Stimulated activated CD4-positive, alpha-beta T cell treated with anti-CD3 and anti-CD28 coated beads, Interleukin-15, amount 100 ng/mL, for 24 hours (primary cell): Measurements from ENCODE around the gene SPINK1.
"Not testable (repeated sequence)": the region's sequence is repeated elsewhere in the genome, so short reads cannot be mapped to it uniquely, and the experiment has no call there.

Source experiments
- DNase-seq: peaks from one replicate; pipeline ENCODE4 v3.0.0-alpha.2; 2020

SPINK1 gene

GRCh38 chr5:147803161-147803560 is 28.3 kb downstream of the SPINK1 start:
- DNase-seq, result not testable (repeated sequence)

DNA sequence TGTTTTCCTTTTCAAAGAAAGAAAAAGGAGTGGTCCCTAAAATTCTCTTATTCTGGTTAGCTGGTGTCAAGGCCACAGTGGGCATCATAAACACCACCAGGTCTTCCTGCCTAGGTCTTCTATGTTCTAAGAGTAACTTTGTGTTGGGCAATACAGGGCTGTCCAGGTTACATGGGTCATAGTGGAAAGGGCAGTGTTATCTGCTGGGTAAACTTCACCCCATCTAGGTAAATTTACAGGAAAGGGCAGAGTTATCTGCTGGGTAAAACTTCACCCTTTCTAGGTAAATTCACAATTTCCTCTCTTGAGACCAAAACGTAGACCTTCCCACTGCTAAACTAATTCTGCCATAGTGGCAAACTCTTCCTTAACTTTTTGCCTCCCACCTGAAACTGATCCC is 30.0 kb downstream of the SPINK1 start:
- no peak for DNase-seq

GRCh38 chr5:147800491-147800890 is 31.0 kb downstream of the SPINK1 start:
- no peak for DNase-seq

DNA sequence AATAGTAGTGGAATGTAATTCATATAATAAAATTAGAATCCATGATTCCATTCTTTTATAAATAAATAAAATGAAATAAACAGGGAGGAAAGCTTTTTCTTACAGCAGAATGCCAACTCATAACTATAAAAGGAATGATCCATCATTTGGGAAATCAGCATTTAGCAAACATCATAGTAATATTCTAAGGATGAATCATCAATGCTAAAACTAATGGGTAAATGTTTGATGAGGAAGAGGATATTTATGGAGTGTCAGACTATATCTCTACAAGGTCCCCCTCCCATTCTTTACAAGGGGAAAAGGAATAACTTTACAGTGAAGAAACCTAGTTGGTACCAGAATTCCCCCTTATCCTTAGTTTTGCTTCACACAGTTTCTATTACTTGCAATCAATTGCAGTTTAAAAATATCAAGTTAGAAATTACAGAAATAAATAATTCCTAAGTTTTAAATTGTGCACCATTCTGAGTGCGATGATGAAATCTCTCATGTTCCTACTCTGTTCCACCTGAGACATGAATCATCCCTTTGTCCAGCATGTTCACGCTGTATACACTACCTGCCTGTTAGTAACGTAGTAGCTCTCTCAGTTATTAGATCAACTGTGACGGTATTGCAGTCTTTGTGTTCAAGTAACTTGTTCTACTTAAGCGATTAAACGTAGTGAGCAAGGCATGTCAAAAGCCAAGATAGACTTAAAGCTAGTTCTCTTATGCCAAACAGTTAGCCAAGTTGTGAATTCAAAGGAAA is 34.7 kb downstream of the SPINK1 start:
- no peak for DNase-seq

- no peak for DNase-seq
Observed at GRCh38 chr5:147791181-147791580, 40.3 kb downstream of the SPINK1 start.

DNA sequence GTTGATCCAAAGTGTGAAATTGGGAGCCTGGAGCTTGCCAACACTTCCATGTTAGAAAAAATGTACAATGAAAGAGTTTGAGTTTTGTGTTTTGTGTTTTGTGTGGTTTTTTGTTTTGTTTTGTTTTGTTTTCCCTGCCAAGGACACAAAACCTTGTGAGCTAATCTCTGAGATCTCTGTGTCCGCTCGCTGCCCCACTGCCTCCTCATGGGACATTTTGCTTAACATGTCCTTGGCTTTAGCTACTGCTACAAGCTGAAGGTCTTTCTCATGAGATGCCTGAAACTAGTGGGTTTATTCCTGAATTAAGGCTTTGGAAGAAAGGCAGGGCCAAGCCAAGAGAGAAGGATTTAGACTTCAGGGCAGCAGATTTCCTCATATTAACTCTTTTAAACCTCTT is 41.7 kb downstream of the SPINK1 start:
- no peak for DNase-seq

DNA sequence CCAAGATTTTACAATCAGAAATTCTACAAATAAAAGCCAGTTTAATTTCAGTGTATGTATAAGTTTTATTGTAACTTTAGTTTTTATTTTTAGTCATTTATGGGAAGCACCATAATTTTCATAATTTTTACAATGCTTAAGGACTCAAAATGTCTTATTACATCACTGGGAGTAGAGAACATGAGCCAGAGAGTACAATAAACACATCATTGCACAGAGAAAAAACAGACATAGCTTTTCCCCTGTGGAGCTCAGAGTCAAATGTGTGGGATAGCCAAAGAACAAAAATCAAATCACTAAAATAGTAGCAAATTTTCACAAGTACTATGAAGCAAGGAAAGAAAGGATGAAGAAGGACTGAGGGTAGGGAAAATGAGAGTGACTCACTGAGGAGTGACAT is 43.4 kb downstream of the SPINK1 start:
- no peak for DNase-seq

DNA sequence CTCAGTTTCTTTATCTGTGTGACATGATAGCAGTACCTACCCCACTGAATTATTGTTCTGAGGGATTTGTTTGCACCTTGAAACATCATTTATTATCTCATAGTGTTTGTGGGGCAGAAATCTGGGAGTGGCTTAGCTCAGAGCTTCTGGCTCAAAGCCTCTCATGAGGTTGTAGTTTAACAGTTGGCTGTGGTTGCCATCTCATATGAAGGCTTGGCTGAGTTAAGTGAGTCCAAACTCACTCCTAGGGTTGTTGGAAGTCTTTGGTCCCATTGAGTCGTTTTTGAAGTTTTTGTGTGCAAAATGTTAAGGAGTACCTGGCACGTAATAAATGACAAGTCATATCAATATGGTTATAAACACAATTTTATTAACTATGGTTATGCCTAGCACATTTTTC is 45.3 kb downstream of the SPINK1 start:
- no peak for DNase-seq

GRCh38 chr5:147784146-147784987 is 47.1 kb downstream of the SPINK1 start:
- no peak for DNase-seq

- DNase-seq, result peak; percentile 85
Observed at GRCh38 chr5:147782110-147783028, 49.1 kb downstream of the SPINK1 start, which contains the start of gene JAKMIP2. Gene JAKMIP2 (minus strand): TSS chr5:147782728. CDS start chr5:147671806, 110,922 bp downstream.

DNA sequence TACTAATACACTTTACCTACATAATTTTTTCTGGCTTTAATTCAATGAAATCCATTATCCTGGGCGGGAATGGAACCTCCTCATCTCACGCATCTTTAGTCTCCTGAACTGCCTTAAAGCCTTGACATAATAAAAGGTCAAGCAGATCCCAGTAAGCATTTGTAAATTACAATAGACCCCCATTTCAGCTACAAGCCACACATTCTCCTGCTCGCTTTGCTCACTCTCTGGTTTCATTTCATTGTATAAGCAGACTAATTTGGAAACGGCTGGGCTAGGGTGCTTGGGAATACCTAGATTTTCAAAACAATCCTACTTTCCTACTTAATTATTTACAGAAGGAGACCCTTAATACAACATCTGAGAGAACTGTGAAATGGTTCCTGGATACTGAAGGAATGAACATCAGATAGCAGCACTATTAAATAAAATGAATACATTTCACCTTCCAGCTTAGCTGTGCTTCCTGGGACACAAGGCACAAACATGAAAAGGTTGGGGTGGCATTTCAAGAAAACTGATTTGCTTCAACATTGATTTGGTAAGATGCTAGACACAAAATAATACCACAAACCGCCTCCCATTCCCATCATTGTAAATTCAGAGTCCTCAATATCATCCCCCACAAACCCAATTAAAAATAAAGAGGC is 50.4 kb downstream of the SPINK1 start:
- DNase-seq, result no peak

- DNase-seq, result no peak
Observed at GRCh38 chr5:147779694-147780093, 51.8 kb downstream of the SPINK1 start.

- no peak for DNase-seq
Observed at GRCh38 chr5:147776989-147777388, 54.5 kb downstream of the SPINK1 start.
